Right atrium auricular region (tissue), 2 donors: Measurements from ENCODE around the gene PCDH7. TPM values are rescaled to one million over a fixed set of nuclear protein-coding genes. Genes with fewer than 3 reads are reported as not detected.

ENCODE experiments used
- DNase-seq: peaks from one replicate; pipeline ENCODE4 v3.0.0-alpha.2; 2019; ENCODE audit warnings: low spot score
- H3K27ac ChIP-seq, 2 donors: fragments of 200-600 bp; sonication (generic); 1 replicate in 1 of 2; 2 replicates in 1 of 2; pipeline ENCODE4 v1.5.1; 2016 to 2019
- H3K27me3 ChIP-seq, 2 donors: fragments of 200-600 bp; sonication (generic); one replicate each; pipeline versions ENCODE4 v1.5.1 to v1.6.0; 2017 to 2019
- H3K36me3 ChIP-seq: fragments of 200-600 bp; sonication (generic); one replicate; pipeline ENCODE4 v1.5.1; 2016
- H3K4me1 ChIP-seq, 2 donors: fragments of 200-600 bp; sonication (generic); one replicate each; pipeline versions ENCODE4 v1.5.1 to v1.6.0; 2017 to 2019
- H3K4me3 ChIP-seq, 2 donors: fragments of 200-600 bp; sonication (generic); 1 replicate in 1 of 2; 2 replicates in 1 of 2; pipeline ENCODE4 v1.5.1; 2017 to 2019; ENCODE audit warnings: mild to moderate bottlenecking in 1 of 2, moderate library complexity in 1 of 2
- H3K9me3 ChIP-seq, 2 donors: fragments of 200-600 bp; sonication (generic); one replicate each; pipeline ENCODE4 v1.5.1; 2019
- CTCF ChIP-seq, 2 donors: fragments of 200-600 bp; sonication (generic); IDR thresholded peaks; one replicate each; pipeline ENCODE4 v1.5.1; 2019; ENCODE audit warnings: antibody characterized with exemption in 2 of 2
- total RNA-seq, 2 donors: library from RNA; depleted of rRNA; stranded (reverse); fragments of >200 nt; gene quantifications; one replicate each; pipeline ENCODE4 v1.1.0, GENCODE V29; 2016

PCDH7 gene
- total RNA-seq, 2 donors from 2014 or later, result 6.6 to 16.8 TPM

- Histone ChIP-seq H3K36me3 (no peaks in the 10 kb centered on the region), H3K27ac (no peak overlapping the region), H3K9me3 (no peaks in the 10 kb centered on the region), H3K4me3 (no peak overlapping the region), H3K27me3 (no peaks in the 10 kb centered on the region), H3K4me1 (no peaks in the 10 kb centered on the region)
- no peak for TF ChIP-seq CTCF (IDR thresholded peaks at IDR 0.05)
- no peak for DNase-seq
Observed at GRCh38 chr4:30776921-30777415, 56.8 kb downstream of the PCDH7 start.
